Measurements from ENCODE around the gene LILRB3.
"Not testable (repeated sequence)": the region's sequence is repeated elsewhere in the genome, so short reads cannot be mapped to it uniquely, and the experiment has no call there.

The LILRB3 gene

DNA sequence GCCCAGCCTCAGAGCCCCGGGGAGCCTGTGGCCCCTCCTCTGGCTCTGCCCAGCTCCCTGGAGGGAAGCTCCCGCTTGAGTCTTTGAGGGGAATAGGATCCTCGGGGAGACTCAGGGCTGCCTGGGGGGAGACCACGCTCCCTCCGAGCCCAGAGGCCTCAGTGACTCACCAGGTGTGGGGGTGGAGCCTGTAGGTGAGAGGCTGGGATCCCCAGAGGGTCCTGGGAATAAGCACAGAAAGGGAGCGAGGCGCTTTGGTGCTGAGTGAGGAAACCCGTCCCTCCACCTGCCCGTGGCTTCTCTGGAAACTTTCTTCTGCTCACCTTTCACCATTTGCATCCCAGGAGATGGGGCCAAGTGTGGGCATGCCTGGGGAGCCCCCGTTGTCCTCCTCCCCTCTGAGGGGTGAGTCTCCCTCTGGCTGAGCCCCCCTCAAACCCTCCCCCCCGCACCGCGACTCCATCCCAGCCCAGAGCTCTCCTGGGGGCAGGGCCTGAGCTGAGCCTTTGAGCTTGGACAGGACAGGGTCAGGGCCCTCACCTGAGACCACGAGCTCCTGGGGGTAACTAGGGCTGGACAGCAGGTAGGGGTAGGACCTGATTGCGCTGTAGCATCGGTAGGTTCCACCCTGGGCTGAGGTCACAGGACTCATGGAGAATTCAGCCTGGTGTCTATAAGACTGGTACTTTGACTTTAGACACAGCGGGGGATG lies 31.5 kb upstream of the LILRB3 start:
- no peaks in the 10 kb centered on the region for H3K9me3 ChIP-seq (ENCODE audit: control insufficient read depth in 1 of 2, low read length in 2 of 2)
- H3K4me3 ChIP-seq (ENCODE audit: low read depth in 1 of 2, low read length in 2 of 2) = no peak overlapping the region
- H3K27ac ChIP-seq (ENCODE audit: low read length) = no peak overlapping the region
- no peaks in the 10 kb centered on the region for H3K27me3 ChIP-seq (ENCODE audit: low read depth, low read length)
- H3K36me3 ChIP-seq (ENCODE audit: control insufficient read depth in 1 of 2, insufficient read depth in 2 of 2, low read length in 2 of 2) = no peaks in the 10 kb centered on the region
- no peaks in the 10 kb centered on the region for H3K4me1 ChIP-seq (ENCODE audit: control insufficient read depth in 1 of 2, insufficient read depth in 2 of 2, low read length in 2 of 2)

DNA sequence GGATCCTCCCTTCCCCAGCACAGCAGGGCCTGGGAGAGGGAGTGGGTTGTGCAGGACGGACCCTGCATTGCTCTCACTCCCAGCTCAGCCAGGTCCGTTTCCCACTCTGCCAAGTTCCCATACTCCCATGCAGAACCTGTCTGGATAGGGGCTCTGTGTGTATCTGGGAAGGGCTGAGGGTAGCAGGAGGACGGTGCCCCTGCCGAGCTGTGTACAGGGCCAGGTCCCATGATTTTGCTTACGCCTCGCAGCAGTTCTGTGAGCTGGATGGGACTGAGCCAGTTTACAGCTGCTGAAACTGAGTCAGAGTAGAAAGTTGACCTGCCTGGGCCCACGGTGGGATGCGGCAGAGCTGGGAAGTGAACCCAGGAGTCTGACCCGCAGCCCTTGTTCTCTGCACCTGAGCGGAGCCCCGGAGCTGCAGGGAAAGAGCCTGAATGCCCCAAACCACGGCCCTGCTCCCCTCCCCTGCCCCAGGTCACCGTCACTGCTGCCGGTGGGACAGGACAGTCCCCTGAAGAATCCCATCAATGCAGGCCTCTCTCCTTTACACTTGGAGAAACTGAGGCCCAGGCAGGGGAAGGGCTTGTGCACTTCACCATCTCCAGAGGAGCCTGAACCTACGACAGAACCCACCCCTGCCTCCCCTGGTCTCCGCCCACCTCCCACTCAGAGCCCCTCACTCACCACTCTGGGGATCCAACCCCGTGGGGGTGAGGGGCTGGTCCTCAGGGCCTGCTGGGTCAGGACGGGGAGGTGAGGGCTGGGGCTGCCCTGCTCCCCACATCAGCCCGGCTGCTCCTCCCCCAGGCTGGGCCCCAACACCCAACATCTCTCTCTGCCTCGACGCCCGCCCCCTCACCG lies 30.8 kb upstream of the LILRB3 start:
- Histone ChIP-seq H3K4me3 (ENCODE audit: low read depth in 1 of 2, low read length in 2 of 2) (no peak overlapping the region), H3K27ac (ENCODE audit: low read length) (no peak overlapping the region), H3K27me3 (ENCODE audit: low read depth, low read length) (no peaks in the 10 kb centered on the region), H3K9me3 (ENCODE audit: control insufficient read depth in 1 of 2, low read length in 2 of 2) (no peaks in the 10 kb centered on the region), H3K4me1 (ENCODE audit: control insufficient read depth in 1 of 2, insufficient read depth in 2 of 2, low read length in 2 of 2) (no peaks in the 10 kb centered on the region), H3K36me3 (ENCODE audit: control insufficient read depth in 1 of 2, insufficient read depth in 2 of 2, low read length in 2 of 2) (no peaks in the 10 kb centered on the region)

DNA sequence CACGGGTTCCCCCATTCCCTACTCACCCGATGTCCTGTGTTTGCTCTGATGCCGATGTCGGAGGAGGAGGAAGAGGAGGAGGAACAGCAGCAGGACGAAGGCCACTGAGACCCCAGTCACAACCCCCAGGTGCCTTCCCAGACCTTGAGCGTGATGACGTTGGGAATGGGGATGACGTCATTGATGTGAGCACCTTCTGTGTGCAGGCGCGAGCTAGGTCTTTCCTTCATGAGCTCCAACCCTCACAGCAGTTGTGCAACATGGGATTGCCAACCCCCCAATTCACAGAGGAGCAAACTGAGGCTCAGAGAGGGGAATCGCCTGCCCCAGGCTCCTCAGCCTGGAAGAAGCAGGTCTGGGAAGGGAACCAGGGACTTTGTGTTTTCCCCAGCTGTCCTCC lies 30.0 kb upstream of the LILRB3 start:
- Histone ChIP-seq H3K4me3 (ENCODE audit: low read depth in 1 of 2, low read length in 2 of 2) (no peak overlapping the region), H3K27me3 (ENCODE audit: low read depth, low read length) (no peaks in the 10 kb centered on the region)

DNA sequence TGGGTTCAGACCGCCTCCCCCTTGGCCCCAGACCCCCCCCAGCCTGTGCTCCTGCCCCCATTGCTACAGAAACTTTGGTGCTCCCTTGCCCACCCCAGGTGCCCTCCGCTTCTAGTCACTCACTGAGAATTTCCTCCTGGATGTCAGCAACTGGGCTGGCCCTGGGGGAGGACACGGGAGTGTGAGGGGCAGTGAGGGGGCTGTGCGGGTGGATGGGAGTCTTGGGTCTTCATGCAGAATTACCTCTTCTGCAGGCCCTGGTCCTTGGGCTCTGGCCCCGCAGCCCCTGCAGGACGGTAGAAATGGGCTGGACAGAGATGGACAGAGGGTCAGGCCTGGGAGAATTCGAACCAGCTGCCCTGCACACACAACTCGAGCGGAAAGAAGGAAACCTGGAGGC lies 29.4 kb upstream of the LILRB3 start:
- H3K4me1 ChIP-seq (ENCODE audit: control insufficient read depth in 1 of 2, insufficient read depth in 2 of 2, low read length in 2 of 2) = no peaks in the 10 kb centered on the region
- no peaks in the 10 kb centered on the region for H3K9me3 ChIP-seq (ENCODE audit: control insufficient read depth in 1 of 2, low read length in 2 of 2)
- no peaks in the 10 kb centered on the region for H3K27me3 ChIP-seq (ENCODE audit: low read depth, low read length)
- H3K36me3 ChIP-seq (ENCODE audit: control insufficient read depth in 1 of 2, insufficient read depth in 2 of 2, low read length in 2 of 2) = no peaks in the 10 kb centered on the region
- H3K4me3 ChIP-seq (ENCODE audit: low read depth in 1 of 2, low read length in 2 of 2) = no peak overlapping the region
- no peak overlapping the region for H3K27ac ChIP-seq (ENCODE audit: low read length)

More for the DNA sequence above, 30.0 kb upstream of the LILRB3 start:
- Histone ChIP-seq H3K27ac (ENCODE audit: low read length) (no peak overlapping the region), H3K9me3 (ENCODE audit: control insufficient read depth in 1 of 2, low read length in 2 of 2) (no peaks in the 10 kb centered on the region), H3K36me3 (ENCODE audit: control insufficient read depth in 1 of 2, insufficient read depth in 2 of 2, low read length in 2 of 2) (no peaks in the 10 kb centered on the region), H3K4me1 (ENCODE audit: control insufficient read depth in 1 of 2, insufficient read depth in 2 of 2, low read length in 2 of 2) (no peaks in the 10 kb centered on the region)

DNA sequence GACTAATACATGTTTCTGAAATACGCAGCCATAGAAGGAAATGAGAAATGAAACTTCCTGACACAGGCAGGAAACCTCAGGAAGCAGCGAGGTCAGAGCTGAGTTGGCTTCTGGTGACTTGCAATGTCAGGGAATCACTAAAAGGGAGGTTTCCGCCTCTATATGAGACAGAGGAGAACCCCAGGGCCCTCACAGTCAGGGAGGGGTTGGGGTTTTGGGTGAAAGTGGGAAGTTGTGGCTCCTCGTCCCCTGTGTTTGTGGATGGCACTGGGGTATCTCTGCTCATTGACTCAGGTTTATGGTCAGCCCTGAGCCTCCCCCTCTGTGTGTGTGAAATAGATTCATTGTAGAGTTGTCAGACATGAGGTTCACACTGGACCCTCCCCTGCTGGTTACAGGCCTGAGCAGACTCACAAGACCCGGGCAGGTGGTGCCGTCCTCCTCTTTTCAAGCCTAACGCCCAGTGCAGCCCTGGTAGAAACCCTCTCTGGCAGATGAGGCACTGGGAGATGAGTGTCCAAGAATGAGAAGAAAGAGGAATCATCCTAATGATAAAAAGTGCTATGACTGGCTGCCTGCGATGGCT lies 25.3 kb upstream of the LILRB3 start:
- Histone ChIP-seq H3K27me3 (ENCODE audit: low read depth, low read length) (no peaks in the 10 kb centered on the region), H3K27ac (ENCODE audit: low read length) (no peak overlapping the region), H3K36me3 (ENCODE audit: control insufficient read depth in 1 of 2, insufficient read depth in 2 of 2, low read length in 2 of 2) (no peaks in the 10 kb centered on the region), H3K4me3 (ENCODE audit: low read depth in 1 of 2, low read length in 2 of 2) (no peak overlapping the region), H3K4me1 (ENCODE audit: control insufficient read depth in 1 of 2, insufficient read depth in 2 of 2, low read length in 2 of 2) (no peaks in the 10 kb centered on the region), H3K9me3 (ENCODE audit: control insufficient read depth in 1 of 2, low read length in 2 of 2) (no peaks in the 10 kb centered on the region)

DNA sequence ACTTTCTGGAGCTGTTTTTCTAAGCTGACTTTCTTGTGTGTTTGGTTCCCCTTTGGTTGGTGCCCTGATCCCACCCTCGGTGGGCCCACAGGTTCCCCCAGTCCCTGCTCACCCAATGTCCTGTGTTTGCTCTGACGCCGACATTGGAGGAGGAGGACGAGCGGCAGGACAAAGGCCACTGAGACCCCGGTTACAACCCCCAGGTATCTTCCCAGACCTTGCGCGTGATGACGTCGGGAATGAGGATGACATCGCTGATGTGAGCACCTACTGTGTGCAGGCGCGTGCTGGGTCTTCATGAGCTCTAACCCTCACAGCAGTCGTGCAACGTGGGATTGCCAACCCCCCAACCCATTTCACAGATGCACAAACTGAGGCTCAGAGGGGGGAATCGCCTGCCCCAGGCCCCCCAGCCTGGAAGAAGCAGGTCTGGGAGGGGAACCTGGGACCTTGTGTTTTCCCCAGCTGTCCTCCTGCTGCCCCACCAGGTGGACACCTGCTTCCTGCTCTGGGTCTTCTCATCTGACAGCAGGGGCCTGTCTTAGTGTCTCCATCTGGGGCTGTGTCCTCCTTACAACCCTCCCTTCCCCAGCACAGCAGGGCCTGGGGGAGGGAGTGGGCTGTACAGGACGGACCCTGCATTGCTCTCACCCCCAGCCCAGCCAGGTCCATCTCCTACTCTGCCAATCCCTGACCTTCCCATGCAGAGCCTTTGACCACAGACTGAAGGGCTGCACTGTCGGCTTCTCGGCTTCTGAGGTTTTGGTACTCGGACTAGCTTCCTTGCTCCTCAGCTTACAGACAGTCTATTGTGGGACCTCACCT lies 24.5 kb upstream of the LILRB3 start:
- Histone ChIP-seq H3K9me3 (ENCODE audit: control insufficient read depth in 1 of 2, low read length in 2 of 2) (no peaks in the 10 kb centered on the region), H3K27ac (ENCODE audit: low read length) (no peak overlapping the region), H3K36me3 (ENCODE audit: control insufficient read depth in 1 of 2, insufficient read depth in 2 of 2, low read length in 2 of 2) (no peaks in the 10 kb centered on the region), H3K4me3 (ENCODE audit: low read depth in 1 of 2, low read length in 2 of 2) (no peak overlapping the region), H3K4me1 (ENCODE audit: control insufficient read depth in 1 of 2, insufficient read depth in 2 of 2, low read length in 2 of 2) (no peaks in the 10 kb centered on the region), H3K27me3 (ENCODE audit: low read depth, low read length) (no peaks in the 10 kb centered on the region)

DNA sequence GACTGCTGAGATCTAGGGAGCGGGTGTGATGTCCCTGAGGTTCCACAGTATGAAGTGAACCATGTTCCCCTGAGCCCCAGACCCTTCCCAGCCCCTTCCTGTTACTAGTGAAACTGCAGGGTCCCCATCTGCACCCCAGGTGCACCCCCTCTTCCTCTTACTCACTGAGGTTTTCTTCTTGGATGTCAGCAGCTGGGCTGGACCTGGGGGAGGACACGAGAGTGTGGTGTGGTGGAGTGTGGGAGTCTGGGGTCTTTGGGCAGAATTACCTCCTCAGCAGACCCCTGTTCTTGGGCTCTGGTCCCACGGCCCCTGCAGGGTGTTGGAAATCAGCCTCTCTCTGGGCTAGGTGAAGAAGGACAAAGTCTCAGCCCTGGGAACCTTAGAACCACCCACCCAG lies 23.1 kb upstream of the LILRB3 start:
- Histone ChIP-seq H3K36me3 (ENCODE audit: control insufficient read depth in 1 of 2, insufficient read depth in 2 of 2, low read length in 2 of 2) (no peaks in the 10 kb centered on the region), H3K9me3 (ENCODE audit: control insufficient read depth in 1 of 2, low read length in 2 of 2) (no peaks in the 10 kb centered on the region), H3K4me1 (ENCODE audit: control insufficient read depth in 1 of 2, insufficient read depth in 2 of 2, low read length in 2 of 2) (no peaks in the 10 kb centered on the region), H3K4me3 (ENCODE audit: low read depth in 1 of 2, low read length in 2 of 2) (no peak overlapping the region), H3K27ac (ENCODE audit: low read length) (no peak overlapping the region), H3K27me3 (ENCODE audit: low read depth, low read length) (no peaks in the 10 kb centered on the region)

DNA sequence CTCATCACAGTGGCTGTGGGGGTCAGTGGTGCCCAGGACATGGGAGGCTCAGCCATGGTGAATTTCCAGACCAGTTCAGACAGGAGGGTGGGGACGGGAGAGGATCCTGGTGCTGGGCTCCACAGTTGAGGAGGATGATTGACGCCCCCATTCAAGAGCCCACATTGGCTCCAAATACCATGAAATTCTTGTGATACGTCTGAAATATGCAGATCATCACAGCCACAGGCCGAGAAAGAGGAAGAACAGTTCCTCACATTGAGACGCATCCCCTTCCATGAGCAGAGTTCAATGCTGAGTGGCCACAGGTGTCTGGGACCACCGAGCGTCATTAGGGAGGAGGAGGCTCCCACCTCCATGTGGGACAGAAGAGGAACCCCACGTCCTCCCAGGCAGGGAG lies 21.0 kb upstream of the LILRB3 start:
- not testable (repeated sequence) for H3K4me3 ChIP-seq (ENCODE audit: low read depth in 1 of 2, low read length in 2 of 2); H3K27ac ChIP-seq (ENCODE audit: low read length); H3K36me3 ChIP-seq (ENCODE audit: control insufficient read depth in 1 of 2, insufficient read depth in 2 of 2, low read length in 2 of 2); H3K4me1 ChIP-seq (ENCODE audit: control insufficient read depth in 1 of 2, insufficient read depth in 2 of 2, low read length in 2 of 2); H3K27me3 ChIP-seq (ENCODE audit: low read depth, low read length); H3K9me3 ChIP-seq (ENCODE audit: control insufficient read depth in 1 of 2, low read length in 2 of 2)

DNA sequence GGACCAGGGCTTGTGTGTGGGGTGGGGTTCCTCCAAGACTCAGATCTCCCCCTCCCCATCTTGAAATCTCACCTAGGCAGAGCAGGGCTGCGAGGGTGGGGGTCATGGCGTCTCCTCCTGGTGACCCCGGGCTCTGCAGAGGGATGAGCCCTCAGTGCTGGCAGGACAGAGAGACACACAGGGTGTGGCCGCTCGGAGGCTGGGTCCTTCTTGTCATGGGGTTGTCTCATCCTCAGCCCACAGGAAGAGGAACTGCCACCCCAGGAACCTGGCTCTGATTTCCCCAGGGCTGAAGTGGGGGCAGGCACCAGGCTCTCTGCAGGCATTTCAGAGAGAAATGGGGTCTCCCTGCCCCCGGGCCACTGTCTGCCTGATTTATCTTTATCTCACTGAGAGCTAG lies 19.8 kb upstream of the LILRB3 start, which contains the start of gene LILRA6:
Gene LILRA6, minus strand, starts transcription at position 145 of the 400 bp plus-strand sequence.
- not testable (repeated sequence) for H3K4me3 ChIP-seq (ENCODE audit: low read depth in 1 of 2, low read length in 2 of 2); H3K4me1 ChIP-seq (ENCODE audit: control insufficient read depth in 1 of 2, insufficient read depth in 2 of 2, low read length in 2 of 2); H3K27ac ChIP-seq (ENCODE audit: low read length); H3K9me3 ChIP-seq (ENCODE audit: control insufficient read depth in 1 of 2, low read length in 2 of 2); H3K36me3 ChIP-seq (ENCODE audit: control insufficient read depth in 1 of 2, insufficient read depth in 2 of 2, low read length in 2 of 2); H3K27me3 ChIP-seq (ENCODE audit: low read depth, low read length)

DNA sequence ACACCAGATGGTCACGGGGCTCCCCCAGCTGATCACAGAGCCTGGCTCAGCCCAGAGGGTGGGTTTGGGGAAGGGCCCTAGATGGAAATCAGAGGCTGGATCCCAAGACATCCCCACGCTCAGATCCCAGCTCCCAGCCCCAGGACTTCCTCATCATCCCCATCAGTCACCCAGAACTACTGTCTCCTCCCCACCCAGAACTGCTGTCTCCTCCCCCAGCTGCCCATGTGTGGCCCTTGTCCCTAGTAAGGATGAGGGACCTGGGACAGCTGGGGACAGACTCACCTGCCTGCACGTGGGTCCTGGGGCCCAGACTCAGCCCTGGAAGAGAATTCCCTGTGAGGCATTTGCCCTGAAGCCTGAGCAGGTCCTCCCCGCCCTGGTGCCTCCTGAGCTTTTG lies 19.4 kb upstream of the LILRB3 start:
- H3K9me3 ChIP-seq (ENCODE audit: control insufficient read depth in 1 of 2, low read length in 2 of 2); H3K27ac ChIP-seq (ENCODE audit: low read length); H3K27me3 ChIP-seq (ENCODE audit: low read depth, low read length); H3K36me3 ChIP-seq (ENCODE audit: control insufficient read depth in 1 of 2, insufficient read depth in 2 of 2, low read length in 2 of 2); H3K4me3 ChIP-seq (ENCODE audit: low read depth in 1 of 2, low read length in 2 of 2); H3K4me1 ChIP-seq (ENCODE audit: control insufficient read depth in 1 of 2, insufficient read depth in 2 of 2, low read length in 2 of 2): not testable (repeated sequence)

All from muscle layer of duodenum (tissue), 2 donors.